ENCODE data around the gene INKA2.
"Not testable (repeated sequence)": the region's sequence is repeated elsewhere in the genome, so short reads cannot be mapped to it uniquely, and the experiment has no call there.

Gene INKA2

DNA sequence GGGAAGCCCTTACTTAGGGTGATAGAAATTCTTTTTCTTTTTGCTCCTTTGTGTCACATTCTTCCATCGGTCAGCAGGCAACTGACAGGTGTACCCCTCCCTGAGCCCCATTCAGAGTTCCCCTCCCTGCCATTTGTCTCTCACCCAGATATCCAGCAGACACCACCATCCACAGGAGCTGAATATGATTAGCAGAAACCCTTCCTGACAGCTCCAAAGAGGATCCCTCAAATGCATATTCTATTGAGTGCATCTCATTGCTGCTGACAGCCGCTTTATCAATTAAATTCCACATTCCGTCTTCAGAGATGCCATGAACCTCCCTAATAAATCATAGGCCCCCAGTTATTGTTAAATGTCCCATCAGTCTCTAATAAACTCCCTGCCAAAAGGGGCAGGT is 10.4 kb upstream of the INKA2 start:
- Histone ChIP-seq H3K4me1 (ENCODE audit: control insufficient read depth, insufficient read depth, low read length) (peaks cover 22% of the 10 kb centered on the region), H3K9ac (ENCODE audit: low read depth, low read length) (no peak overlapping the region), H3K27ac (ENCODE audit: low read depth, low read length) (no peak overlapping the region), H3K4me3 (ENCODE audit: low read depth, low read length) (no peak overlapping the region), H3K9me3 (ENCODE audit: control insufficient read depth, insufficient read depth, low read length) (no peaks in the 10 kb centered on the region), H3K36me3 (ENCODE audit: control insufficient read depth, insufficient read depth, low read length) (no peaks in the 10 kb centered on the region), H3K27me3 (ENCODE audit: control insufficient read depth, insufficient read depth, low read length) (no peaks in the 10 kb centered on the region)

DNA sequence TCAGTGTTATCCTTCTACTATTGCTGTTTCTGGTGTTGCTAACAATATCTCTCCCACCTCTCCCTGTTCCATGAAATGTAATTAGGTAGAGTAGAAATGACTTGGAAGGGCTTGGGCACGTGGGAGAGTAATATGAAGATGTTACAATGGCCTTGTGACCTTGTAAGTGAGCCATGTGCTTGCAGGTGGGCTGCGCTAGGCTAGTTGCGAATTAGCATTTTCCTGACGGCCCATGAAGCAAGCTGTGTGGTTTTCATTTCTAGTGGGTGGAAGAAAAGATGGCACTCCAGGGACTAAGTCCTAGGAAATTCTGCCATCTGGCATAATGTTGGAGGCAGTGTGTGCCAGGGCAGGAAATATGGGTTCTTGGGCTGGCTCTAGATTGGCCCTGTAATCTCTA is 8.8 kb upstream of the INKA2 start:
- peaks cover 19% of the 10 kb centered on the region for H3K4me1 ChIP-seq (ENCODE audit: control insufficient read depth, insufficient read depth, low read length)
- no peaks in the 10 kb centered on the region for H3K27me3 ChIP-seq (ENCODE audit: control insufficient read depth, insufficient read depth, low read length)
- no peak overlapping the region for H3K4me3 ChIP-seq (ENCODE audit: low read depth, low read length)
- H3K27ac ChIP-seq (ENCODE audit: low read depth, low read length), result peak overlapping the region; percentile 7
- H3K9me3 ChIP-seq (ENCODE audit: control insufficient read depth, insufficient read depth, low read length), result no peaks in the 10 kb centered on the region
- no peaks in the 10 kb centered on the region for H3K36me3 ChIP-seq (ENCODE audit: control insufficient read depth, insufficient read depth, low read length)
- H3K9ac ChIP-seq (ENCODE audit: low read depth, low read length), result no peak overlapping the region

DNA sequence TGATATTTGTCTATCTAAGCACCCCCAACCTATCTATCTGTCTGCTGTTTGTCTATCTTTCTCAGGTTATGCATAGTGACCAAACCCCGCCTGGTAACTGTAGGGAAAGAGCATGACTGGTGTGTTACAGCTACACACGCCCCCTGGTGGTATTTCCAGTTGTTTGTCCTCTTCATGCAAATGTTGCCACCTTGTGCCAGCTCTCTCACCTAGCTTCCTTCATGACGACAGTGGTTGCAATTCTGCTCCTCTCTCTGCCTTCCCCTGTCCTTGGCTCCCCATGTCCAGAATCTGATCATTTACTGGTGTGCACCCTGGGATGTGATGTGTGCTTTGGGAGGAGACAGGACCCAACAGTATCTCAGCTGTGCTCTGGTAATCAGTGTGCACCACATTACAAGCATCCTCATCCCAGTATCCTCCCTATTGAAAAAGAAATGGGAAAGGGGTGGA is 8.1 kb upstream of the INKA2 start:
- Histone ChIP-seq H3K27ac (ENCODE audit: low read depth, low read length) (no peak overlapping the region), H3K27me3 (ENCODE audit: control insufficient read depth, insufficient read depth, low read length) (no peaks in the 10 kb centered on the region), H3K36me3 (ENCODE audit: control insufficient read depth, insufficient read depth, low read length) (no peaks in the 10 kb centered on the region), H3K4me1 (ENCODE audit: control insufficient read depth, insufficient read depth, low read length) (peaks cover 19% of the 10 kb centered on the region), H3K4me3 (ENCODE audit: low read depth, low read length) (no peak overlapping the region), H3K9ac (ENCODE audit: low read depth, low read length) (no peak overlapping the region), H3K9me3 (ENCODE audit: control insufficient read depth, insufficient read depth, low read length) (no peaks in the 10 kb centered on the region)

DNA sequence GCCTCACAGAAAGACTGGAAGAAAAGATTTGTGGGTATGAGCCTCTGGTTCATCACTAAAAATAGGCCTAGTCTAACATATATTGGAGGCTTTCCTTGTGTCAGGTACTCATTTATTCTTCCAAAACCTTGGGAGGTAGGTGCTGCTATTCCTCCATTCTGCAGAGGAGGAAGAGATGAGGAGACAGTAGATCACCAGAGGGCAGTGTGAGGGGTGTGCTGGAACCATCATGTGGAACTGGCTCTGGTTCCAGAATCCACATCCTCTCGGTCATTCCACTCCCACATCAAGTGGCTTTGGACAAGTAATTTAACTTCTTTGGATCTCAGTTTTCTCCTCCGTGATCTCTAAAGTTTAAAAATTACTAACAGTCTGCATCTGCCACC is 7.4 kb upstream of the INKA2 start:
- Histone ChIP-seq H3K36me3 (ENCODE audit: control insufficient read depth, insufficient read depth, low read length) (no peaks in the 10 kb centered on the region), H3K27me3 (ENCODE audit: control insufficient read depth, insufficient read depth, low read length) (no peaks in the 10 kb centered on the region), H3K4me1 (ENCODE audit: control insufficient read depth, insufficient read depth, low read length) (peaks cover 19% of the 10 kb centered on the region), H3K27ac (ENCODE audit: low read depth, low read length) (no peak overlapping the region), H3K4me3 (ENCODE audit: low read depth, low read length) (no peak overlapping the region), H3K9me3 (ENCODE audit: control insufficient read depth, insufficient read depth, low read length) (no peaks in the 10 kb centered on the region), H3K9ac (ENCODE audit: low read depth, low read length) (no peak overlapping the region)

DNA sequence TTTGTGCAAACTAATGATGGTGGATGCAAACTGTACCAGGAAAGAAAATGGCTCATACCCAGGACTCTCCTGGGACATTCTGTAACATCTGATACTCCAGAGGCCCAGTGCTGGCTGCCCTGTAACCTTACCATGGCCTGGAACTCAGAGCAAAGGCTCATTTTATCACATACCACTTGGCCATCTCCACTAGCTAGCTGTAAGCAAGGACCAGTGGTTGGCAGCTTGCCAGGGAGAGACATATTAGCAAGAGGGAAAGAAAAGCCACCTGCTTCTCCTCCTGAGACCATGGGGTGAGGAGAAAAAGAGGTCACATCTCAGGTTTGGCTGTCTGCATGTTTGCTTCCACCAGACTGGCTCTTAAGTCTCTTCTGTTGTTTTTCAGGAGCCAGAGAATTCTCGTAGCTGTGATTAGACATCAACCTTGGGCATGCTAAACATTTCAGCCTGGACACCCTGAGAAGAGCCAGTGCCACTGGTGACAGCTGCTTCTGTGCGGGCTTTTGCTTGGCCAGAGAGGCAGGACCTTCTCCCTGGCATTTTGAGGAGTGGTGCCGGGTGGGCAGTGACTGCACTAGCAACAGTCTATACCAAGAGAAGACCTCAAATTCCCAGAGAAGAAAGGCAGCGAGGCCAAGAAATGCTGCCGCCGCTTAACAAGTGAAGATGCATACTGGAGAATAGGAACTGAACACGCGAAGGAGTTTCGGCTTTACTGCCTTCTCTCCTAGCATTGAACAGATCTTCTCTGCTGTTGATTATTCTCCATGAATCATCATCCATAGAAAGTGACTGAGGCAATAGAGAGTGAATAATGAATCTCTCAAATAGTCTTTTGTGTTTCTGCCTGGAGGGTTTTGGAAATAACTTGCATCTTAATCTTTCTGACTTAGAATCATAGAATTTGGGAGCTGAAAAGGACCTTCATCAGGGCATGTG is 6.7 kb upstream of the INKA2 start:
- peaks cover 19% of the 10 kb centered on the region for H3K4me1 ChIP-seq (ENCODE audit: control insufficient read depth, insufficient read depth, low read length)
- H3K36me3 ChIP-seq (ENCODE audit: control insufficient read depth, insufficient read depth, low read length), result no peaks in the 10 kb centered on the region
- no peaks in the 10 kb centered on the region for H3K9me3 ChIP-seq (ENCODE audit: control insufficient read depth, insufficient read depth, low read length)
- H3K27me3 ChIP-seq (ENCODE audit: control insufficient read depth, insufficient read depth, low read length), result peaks cover 7% of the 10 kb centered on the region; the same call in 1 of the 2 replicates
- H3K27ac ChIP-seq (ENCODE audit: low read depth, low read length), result no peak overlapping the region
- H3K4me3 ChIP-seq (ENCODE audit: low read depth, low read length), result no peak overlapping the region
- no peak overlapping the region for H3K9ac ChIP-seq (ENCODE audit: low read depth, low read length)

DNA sequence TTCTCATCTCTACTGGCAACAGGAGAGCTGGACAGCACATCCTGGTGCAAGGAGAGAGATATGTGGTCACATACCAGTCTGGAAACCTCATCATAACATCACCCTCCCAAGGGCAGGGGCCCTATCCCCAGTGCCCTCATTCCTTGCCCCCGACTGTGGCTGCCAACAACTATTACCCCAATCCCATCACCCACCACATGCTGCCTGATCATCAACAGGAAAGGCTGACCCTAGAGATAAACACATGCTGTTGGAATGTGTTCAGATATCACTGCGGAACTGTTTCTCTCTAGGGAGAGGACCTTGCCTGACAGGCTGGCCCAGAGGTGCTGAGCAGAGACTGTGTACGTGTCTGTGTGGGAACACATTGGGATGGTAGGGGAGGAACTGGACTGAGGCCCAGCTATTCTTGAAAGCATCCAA is 4.5 kb upstream of the INKA2 start:
- no peak overlapping the region for H3K9ac ChIP-seq (ENCODE audit: low read depth, low read length)
- no peaks in the 10 kb centered on the region for H3K9me3 ChIP-seq (ENCODE audit: control insufficient read depth, insufficient read depth, low read length)
- no peaks in the 10 kb centered on the region for H3K36me3 ChIP-seq (ENCODE audit: control insufficient read depth, insufficient read depth, low read length)
- H3K27me3 ChIP-seq (ENCODE audit: control insufficient read depth, insufficient read depth, low read length), result peaks cover 7% of the 10 kb centered on the region; the same call in 1 of the 2 replicates
- H3K27ac ChIP-seq (ENCODE audit: low read depth, low read length), result no peak overlapping the region
- peaks cover 9% of the 10 kb centered on the region; the same call in 1 of the 2 replicates for H3K4me1 ChIP-seq (ENCODE audit: control insufficient read depth, insufficient read depth, low read length)
- H3K4me3 ChIP-seq (ENCODE audit: low read depth, low read length), result no peak overlapping the region

DNA sequence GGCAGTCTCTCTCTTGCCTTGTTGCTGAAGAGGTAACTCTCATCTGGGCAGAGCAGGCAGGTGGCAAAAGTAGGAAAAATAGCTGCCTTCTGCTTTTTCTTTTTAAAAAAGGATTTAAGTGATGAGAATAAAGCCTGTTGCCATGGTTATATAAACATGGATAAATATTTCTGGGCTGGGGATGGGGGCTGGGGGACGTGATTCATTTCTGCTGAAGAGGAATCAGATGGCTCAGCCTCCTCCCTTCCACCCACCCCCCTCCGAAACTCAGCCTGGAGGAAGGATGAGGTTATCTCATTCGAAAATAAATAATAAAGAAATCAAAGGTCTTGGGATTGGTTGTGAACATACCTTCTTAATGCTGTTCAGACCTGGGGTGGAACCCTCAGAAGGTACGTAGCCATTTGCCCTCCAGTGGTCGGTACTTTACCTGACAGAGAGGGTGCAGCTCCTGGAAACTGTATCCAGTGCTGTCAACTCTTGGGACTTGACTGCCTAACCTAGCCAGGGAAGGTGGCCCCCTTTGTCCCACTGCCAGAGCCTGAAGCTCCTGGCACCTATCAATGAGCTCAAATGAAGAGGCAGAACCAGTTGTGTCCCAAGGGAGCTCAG is 3.8 kb upstream of the INKA2 start:
- Histone ChIP-seq H3K36me3 (ENCODE audit: control insufficient read depth, insufficient read depth, low read length) (no peaks in the 10 kb centered on the region), H3K9ac (ENCODE audit: low read depth, low read length) (no peak overlapping the region), H3K9me3 (ENCODE audit: control insufficient read depth, insufficient read depth, low read length) (no peaks in the 10 kb centered on the region), H3K4me1 (ENCODE audit: control insufficient read depth, insufficient read depth, low read length) (peaks cover 3% of the 10 kb centered on the region; the same call in 1 of the 2 replicates), H3K27ac (ENCODE audit: low read depth, low read length) (no peak overlapping the region), H3K4me3 (ENCODE audit: low read depth, low read length) (no peak overlapping the region), H3K27me3 (ENCODE audit: control insufficient read depth, insufficient read depth, low read length) (peaks cover 7% of the 10 kb centered on the region; the same call in 1 of the 2 replicates)

DNA sequence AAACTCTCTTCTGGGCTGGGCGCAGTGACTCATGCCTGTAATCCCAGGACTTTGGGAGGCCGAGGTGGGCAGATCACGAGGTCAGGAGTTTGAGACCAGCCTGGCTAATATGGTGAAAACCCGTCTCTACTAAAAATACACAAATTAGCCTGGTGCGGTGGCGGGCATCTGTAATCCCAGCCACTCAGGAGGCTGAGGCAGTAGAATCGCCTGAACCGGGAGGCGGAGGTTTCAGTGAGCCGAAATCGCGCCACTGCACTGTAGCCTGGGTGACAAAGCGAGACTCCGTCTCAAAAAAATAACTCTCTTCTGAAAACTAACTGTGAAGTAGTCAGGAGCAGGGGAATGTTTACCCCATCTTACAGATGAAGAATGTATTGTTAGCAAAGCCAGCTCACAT is 3.1 kb upstream of the INKA2 start:
- not testable (repeated sequence) for H3K36me3 ChIP-seq (ENCODE audit: control insufficient read depth, insufficient read depth, low read length); H3K4me3 ChIP-seq (ENCODE audit: low read depth, low read length); H3K9ac ChIP-seq (ENCODE audit: low read depth, low read length); H3K9me3 ChIP-seq (ENCODE audit: control insufficient read depth, insufficient read depth, low read length); H3K27ac ChIP-seq (ENCODE audit: low read depth, low read length); H3K27me3 ChIP-seq (ENCODE audit: control insufficient read depth, insufficient read depth, low read length)
- peaks cover 11% of the 10 kb centered on the region for H3K4me1 ChIP-seq (ENCODE audit: control insufficient read depth, insufficient read depth, low read length)

DNA sequence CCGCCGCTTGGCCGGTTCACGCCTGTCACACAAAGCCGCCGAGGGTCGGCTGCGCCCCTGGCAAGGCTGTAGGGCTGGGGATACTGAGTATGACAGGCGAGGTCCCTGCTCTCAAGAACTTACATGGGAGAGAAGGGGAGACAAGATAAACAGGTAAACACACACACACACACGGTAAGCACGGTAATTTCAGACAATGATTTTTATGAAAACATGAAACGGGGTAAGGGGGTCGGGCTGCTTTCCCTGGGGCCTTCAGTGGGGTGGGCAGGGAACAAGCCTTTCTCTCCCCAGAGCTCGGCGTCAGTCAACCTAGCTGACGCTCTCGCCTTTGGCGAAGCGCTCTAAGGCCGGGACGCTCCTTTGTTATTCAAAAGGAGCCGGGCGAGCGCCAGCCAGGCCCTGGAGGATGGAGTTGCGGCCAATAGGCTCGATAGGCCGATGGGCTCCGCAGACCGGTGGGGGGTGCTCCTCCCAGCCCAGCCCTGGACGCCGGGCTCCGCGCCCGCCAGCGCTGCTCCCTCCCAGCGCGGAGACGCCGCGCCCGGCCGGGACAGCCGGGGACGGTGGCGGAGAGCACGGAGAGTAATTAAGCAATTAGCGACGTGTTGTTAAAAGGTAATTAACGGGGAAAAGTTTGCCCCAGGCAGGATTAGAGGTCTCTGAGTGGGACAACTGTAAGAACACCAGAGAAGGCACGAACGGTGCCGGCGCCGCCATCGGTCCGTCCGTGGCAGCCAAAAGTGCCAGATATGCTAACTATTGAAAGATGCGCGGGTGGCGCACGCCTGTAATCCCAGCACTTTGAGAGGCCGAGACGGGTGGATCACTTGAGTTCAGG is 950 bp upstream of the INKA2 start:
- no peaks in the 10 kb centered on the region for H3K9me3 ChIP-seq (ENCODE audit: control insufficient read depth, insufficient read depth, low read length)
- H3K27ac ChIP-seq (ENCODE audit: low read depth, low read length), result peak overlapping the region; percentile 78
- peak overlapping the region; percentile 90 for H3K4me3 ChIP-seq (ENCODE audit: low read depth, low read length)
- H3K27me3 ChIP-seq (ENCODE audit: control insufficient read depth, insufficient read depth, low read length), result peaks cover 7% of the 10 kb centered on the region; the same call in 1 of the 2 replicates
- H3K9ac ChIP-seq (ENCODE audit: low read depth, low read length), result peak overlapping the region; percentile 61
- peaks cover 32% of the 10 kb centered on the region for H3K4me1 ChIP-seq (ENCODE audit: control insufficient read depth, insufficient read depth, low read length)
- 0 out of 2 replicates have a peak, but pooled peaks cover 5% of the 10 kb centered on the region for H3K36me3 ChIP-seq (ENCODE audit: control insufficient read depth, insufficient read depth, low read length)

DNA sequence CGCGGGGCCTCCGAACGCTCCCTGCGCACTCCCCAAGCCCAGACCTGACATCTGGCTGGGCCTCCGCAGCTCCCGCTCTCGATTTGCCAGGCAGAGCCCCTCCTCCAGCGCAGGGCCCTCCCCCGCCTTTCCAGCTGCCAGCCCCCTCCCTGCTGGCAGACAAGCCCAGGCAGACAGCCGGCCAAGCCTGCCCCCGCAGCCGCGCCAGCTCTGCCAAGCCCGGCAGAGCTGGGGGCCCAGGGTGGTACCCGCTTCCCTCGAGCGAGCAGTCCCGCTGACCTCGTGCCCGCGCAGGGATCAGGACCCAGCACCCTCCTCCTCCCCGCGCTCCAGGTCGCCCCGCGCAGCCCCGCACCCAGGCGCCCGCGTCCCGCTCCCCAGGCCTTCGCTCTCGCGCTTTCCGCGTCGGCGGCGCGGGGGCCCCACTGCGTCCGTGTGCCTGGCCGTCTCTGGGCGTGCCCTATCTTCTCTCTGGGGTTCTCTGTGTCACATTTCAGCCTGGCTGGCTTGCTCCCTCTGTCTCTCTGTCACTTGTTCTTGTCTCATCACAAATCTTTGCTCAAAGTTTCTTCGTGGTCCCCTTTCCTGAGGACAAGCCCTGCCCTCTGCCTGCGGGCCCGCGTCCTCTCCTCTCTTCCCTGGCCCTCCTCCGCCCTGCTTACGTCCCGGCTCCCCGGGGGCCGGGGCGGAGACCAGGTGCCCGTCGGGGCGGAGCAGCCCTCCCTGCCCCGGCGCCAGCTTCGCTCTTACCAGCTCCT is 580 bp downstream of the INKA2 start:
- Histone ChIP-seq H3K4me1 (ENCODE audit: control insufficient read depth, insufficient read depth, low read length) (peaks cover 34% of the 10 kb centered on the region), H3K9me3 (ENCODE audit: control insufficient read depth, insufficient read depth, low read length) (no peaks in the 10 kb centered on the region), H3K4me3 (ENCODE audit: low read depth, low read length) (peak overlapping the region; percentile 90), H3K27me3 (ENCODE audit: control insufficient read depth, insufficient read depth, low read length) (peaks cover 7% of the 10 kb centered on the region; the same call in 1 of the 2 replicates), H3K27ac (ENCODE audit: low read depth, low read length) (peak overlapping the region; percentile 79), H3K9ac (ENCODE audit: low read depth, low read length) (peak overlapping the region; percentile 55), H3K36me3 (ENCODE audit: control insufficient read depth, insufficient read depth, low read length) (0 out of 2 replicates have a peak, but pooled peaks cover 7% of the 10 kb centered on the region)

All from HUES48 (cell line).